K562 (cell line): ENCODE measurements around the gene PHOX2A. TPM values are rescaled to one million over a fixed set of nuclear protein-coding genes. Genes with fewer than 3 reads are reported as not detected.

ENCODE experiments used
- ATAC-seq: fragments of 200-7000 bp; cut with Tn5 transposase; 3 replicates; pipeline ENCODE4 v1.9.1; 2020; ENCODE audit warnings: moderate library complexity
- BruUV-seq: library from RNA; stranded (reverse); fragments of 400-500 nt; replicated peaks from 2 replicates; lab custom pipeline; 2021; lab: Mats Ljungman, UMichigan
- CTCF ChIA-PET: fragments of 300-600 bp; formaldehyde crosslinking; extraction: SDS; loops from one replicate; lab custom pipeline; 2021; ENCODE audit warnings: low intra/inter-chr PET ratio; lab: Yijun Ruan, JAX
- POLR2A ChIA-PET: fragments of 300-600, 350-650 bp; sonication (Branson Sonifier 250); formaldehyde crosslinking; extraction: SDS; loops from one replicate; lab custom pipeline; 2021; ENCODE audit warnings: antibody characterized with exemption, inconsistent platforms; lab: Yijun Ruan, JAX
- DNase-seq, 4 experiments: peaks; one replicate each; pipeline versions ENCODE4 v3.0.0 to v3.0.0-alpha.2; 2011 to 2018; ENCODE audit warnings: low spot score in 3 of 4, mixed read lengths in 3 of 4; ENCODE audit errors: extremely low read depth in 1 of 4
- FAIRE-seq: peaks from 2 replicates; lab custom pipeline; 2011; peaks lifted over from hg19 to GRCh38; lab: Jason Lieb, UNC
- H2AFZ ChIP-seq: 2 replicates; pipeline ENCODE4 v1.6.0; 2011; ENCODE audit warnings: low read depth, low read length, control low read depth, inconsistent platforms
- H3K27ac ChIP-seq: fragments of 200-600 bp; 3 replicates; pipeline ENCODE4 v1.8.0; 2011; ENCODE audit warnings: low read depth, mild to moderate bottlenecking, control low read depth, inconsistent platforms, low read length, moderate library complexity, mixed read lengths; ENCODE audit errors: extremely low read depth
- H3K27me3 ChIP-seq, 2 experiments: fragments of 300-600 bp in 1 of 2; 2 replicates in 1 of 2; 3 replicates in 1 of 2; pipeline versions ENCODE4 v1.6.0 to v1.8.0; 2011; ENCODE audit warnings: inconsistent platforms in 2 of 2, low read length in 2 of 2, mild to moderate bottlenecking in 1 of 2, mixed read lengths in 1 of 2, moderate library complexity in 1 of 2; ENCODE audit not compliant: control insufficient read depth in 2 of 2, insufficient read depth in 2 of 2
- H3K36me3 ChIP-seq: fragments of 300-600 bp; 3 replicates; pipeline ENCODE4 v1.8.0; 2011; ENCODE audit warnings: mild to moderate bottlenecking, low read length, inconsistent platforms; ENCODE audit not compliant: control insufficient read depth, insufficient read depth
- H3K4me1 ChIP-seq, 2 experiments: fragments of 200-600 bp in 1 of 2; replicated peaks in 1 of 2; 2 replicates in 1 of 2; 3 replicates in 1 of 2; pipeline versions ENCODE4 v1.5.1 to v1.8.0; 2011; ENCODE audit warnings: inconsistent platforms in 2 of 2, low read length in 2 of 2, mild to moderate bottlenecking in 1 of 2, mixed read lengths in 1 of 2, moderate library complexity in 1 of 2; ENCODE audit not compliant: control insufficient read depth in 2 of 2, insufficient read depth in 2 of 2
- H3K4me2 ChIP-seq: 2 replicates; pipeline ENCODE4 v1.6.1; 2011; ENCODE audit warnings: low read length, control low read depth, inconsistent platforms, mixed read lengths; ENCODE audit not compliant: insufficient read depth
- H3K4me3 ChIP-seq: fragments of 200-600 bp; sonication (generic), shearing (Covaris generic); 2 replicates; pipeline ENCODE4 v1.5.1; 2016; ENCODE audit warnings: control low read depth, inconsistent platforms
- H3K79me2 ChIP-seq: fragments of 200-600 bp; 3 replicates; pipeline ENCODE4 v1.8.0; 2011; ENCODE audit warnings: low read length, inconsistent platforms; ENCODE audit not compliant: control insufficient read depth, insufficient read depth
- H3K9ac ChIP-seq, 2 experiments: 2 replicates each; pipeline versions ENCODE4 v1.6.0 to v1.6.1; 2011; ENCODE audit warnings: low read depth in 2 of 2, low read length in 2 of 2, control low read depth in 1 of 2, inconsistent platforms in 1 of 2, mild to moderate bottlenecking in 1 of 2, mixed read lengths in 1 of 2; ENCODE audit not compliant: insufficient read depth in 1 of 2
- H3K9me1 ChIP-seq: one replicate; pipeline ENCODE4 v1.6.0; 2011; ENCODE audit warnings: inconsistent platforms, mild to moderate bottlenecking, low read length, moderate library complexity; ENCODE audit not compliant: control insufficient read depth, insufficient read depth
- H3K9me3 ChIP-seq: replicated peaks from 2 replicates; pipeline ENCODE4 v1.5.1; 2011; ENCODE audit warnings: low read depth, low read length, inconsistent platforms; ENCODE audit not compliant: control insufficient read depth, insufficient read depth
- H4K20me1 ChIP-seq: replicated peaks from 2 replicates; pipeline ENCODE4 v1.6.1; 2011; ENCODE audit warnings: low read length, inconsistent platforms, mixed read lengths; ENCODE audit not compliant: control insufficient read depth, insufficient read depth
- CREB3L1 ChIP-seq: fragments of 450-650 bp; IDR thresholded peaks from 2 replicates; pipeline ENCODE4 v1.6.1; 2014; ENCODE audit warnings: low read depth, mild to moderate bottlenecking, moderate library complexity, borderline replicate concordance
- NRF1 ChIP-seq, 2 experiments: fragments of 450-650 bp; IDR thresholded peaks in 1 of 2; conservative IDR thresholded peaks in 1 of 2; 2 replicates each; pipeline ENCODE4 v1.6.1; 2014; ENCODE audit warnings: mild to moderate bottlenecking in 2 of 2
- SIN3A ChIP-seq, 2 experiments: fragments of 150-350 bp in 1 of 2; IDR thresholded peaks; 2 replicates each; pipeline ENCODE4 v1.6.1; 2011 to 2016; ENCODE audit warnings: borderline replicate concordance in 2 of 2, low read depth in 2 of 2, low read length in 2 of 2, mild to moderate bottlenecking in 2 of 2, moderate library complexity in 2 of 2; ENCODE audit not compliant: control insufficient read depth in 1 of 2
- SIRT6 ChIP-seq: IDR thresholded peaks from one replicate; pipeline ENCODE4 v1.6.1; 2012; ENCODE audit warnings: low read depth, mild to moderate bottlenecking, control low read depth, inconsistent platforms, low read length, moderate library complexity
- SMARCB1 ChIP-seq: IDR thresholded peaks from 2 replicates; pipeline ENCODE4 v1.6.1; 2011; ENCODE audit warnings: improper control_type of control experiment, low read depth; ENCODE audit not compliant: insufficient read length
- STAT5B ChIP-seq: fragments of 250-450 bp; sonication (Bioruptor Pico); IDR thresholded peaks from 2 replicates; pipeline ENCODE4 v1.8.0; 2021; ENCODE audit warnings: mild to moderate bottlenecking, inconsistent platforms
- YBX1 ChIP-seq: fragments of 450-650 bp; IDR thresholded peaks from 2 replicates; pipeline ENCODE4 v1.7.1; 2016; ENCODE audit warnings: mild to moderate bottlenecking
- ZC3H8 ChIP-seq: fragments of 450-650 bp; IDR thresholded peaks from 2 replicates; pipeline ENCODE4 v1.6.1; 2017
- ZNF277 ChIP-seq: fragments of 250-450 bp; sonication (Bioruptor Pico); IDR thresholded peaks from 2 replicates; pipeline ENCODE4 v1.8.0; 2022; ENCODE audit warnings: inconsistent platforms, mild to moderate bottlenecking, moderate library complexity, borderline replicate concordance
- ZNF347 ChIP-seq: fragments of 450-650 bp; formaldehyde crosslinking; IDR thresholded peaks from 2 replicates; pipeline ENCODE4 v1.4.0; 2020; ENCODE audit warnings: low read depth, mild to moderate bottlenecking, moderate library complexity
- WGBS: fragments of 100-300 bp; shearing (Covaris generic); methylation state at CpG from one replicate; pipeline ENCODE4 v1.1.6; 2016; ENCODE audit warnings: low coverage, mixed read lengths; ENCODE audit not compliant: insufficient coverage; ENCODE audit errors: missing lambda C conversion rate; 5-methylcytosine and 5-hydroxymethylcytosine counted together
- in situ Hi-C: fragments of 300-500 bp; cut with MboI; formaldehyde crosslinking; loops from 4 replicates; pipeline ENCODE4 v1.15.0; 2018; ENCODE audit warnings: inconsistent platforms, mixed read lengths
- intact Hi-C: fragments of 100-400 bp; cut with micrococcal nuclease; formaldehyde crosslinking; loops from 2 replicates; pipeline ENCODE4 v1.14.2; 2022
- polyA plus RNA-seq, 8 experiments: library from polyadenylated mRNA; depleted of rRNA in 4 of 8; stranded (reverse) in 5 of 8; unstranded in 3 of 8; fragments of >200 nt; fragmentation: Nextera tagmentation in 2 of 8; fragmentation: Illumina TruSeq in 1 of 8; extraction: Ambion mirVana in 2 of 8; extraction: Trizol in 1 of 8; gene quantifications; 2 replicates each; pipeline versions ENCODE4 v1.2.1 to v1.2.3, GENCODE V29; 2011 to 2014; ENCODE audit warnings: inconsistent platforms in 1 of 8, missing spikeins in 1 of 8
- total RNA-seq, 7 experiments: library from RNA; depleted of rRNA in 6 of 7; stranded (reverse); fragments of >200 nt in 6 of 7; fragmentation: Illumina TruSeq in 2 of 7; extraction: Trizol in 2 of 7; gene quantifications; 2 replicates each; pipeline versions ENCODE4 v1.2.1 to v1.2.3, GENCODE V29; 2011 to 2021; ENCODE audit warnings: low replicate concordance in 1 of 7

PHOX2A gene
- total and polyA plus RNA-seq, 9 of the 15 experiments (the other 6 are each of a cell fraction or from before 2014, with no cell fraction given) = not detected

GRCh38 chr11:72260574-72260973 is 16.6 kb upstream of the PHOX2A start:
- FAIRE-seq (no peak), ATAC-seq (no peak), DNase-seq (no peak)
- H3K4me3 ChIP-seq = no peak overlapping the region
- intact Hi-C loops = no loop called here
- no peak overlapping the region for H2AFZ ChIP-seq
- H3K36me3 ChIP-seq = no peaks in the 10 kb centered on the region
- H3K9ac ChIP-seq = no peak overlapping the region
- ChIA-PET POLR2A (no interaction called here), CTCF (interaction anchor here (0.6 kb wide), 1 partner anchor 236 kb away, joined by 4 read pairs; no protein-coding TSS in a partner anchor)
- in situ Hi-C loops = no loop called here
- WGBS = under 1% methylated on average over 5 of the region's 5 CpGs
- TF ChIP-seq ZC3H8 (no peak), CREB3L1 (no peak), NRF1 (conservative IDR thresholded peaks at IDR 0.05 in 1 of 2, IDR thresholded peaks at IDR 0.05 in 1 of 2) (no peak), STAT5B (CRISPR knock-in tag) (no peak), SIRT6 (no peak), ZNF347 (CRISPR knock-in tag) (no peak), SMARCB1 (no peak), ZNF277 (CRISPR knock-in tag) (no peak), SIN3A (IDR thresholded peaks at IDR 0.05; ENCODE audit: borderline replicate concordance in 2 of 2, control insufficient read depth in 1 of 2, low read depth in 2 of 2, low read length in 2 of 2) (no peak), YBX1 (no peak)
- BruUV-seq = no TSS peak
- H4K20me1 ChIP-seq = no peaks in the 10 kb centered on the region
- H3K27me3 ChIP-seq = peaks cover 0 to 4% of the 10 kb centered on the region in 2 experiments; a peak in 1 of 5 replicates
- no peak overlapping the region for H3K4me2 ChIP-seq
- no peaks in the 10 kb centered on the region for H3K9me3 ChIP-seq
- H3K79me2 ChIP-seq = no peaks in the 10 kb centered on the region
- H3K4me1 ChIP-seq = no peaks in the 10 kb centered on the region
- H3K27ac ChIP-seq = no peak overlapping the region
- no peaks in the 10 kb centered on the region for H3K9me1 ChIP-seq
